ENCODE results near the gene NKX1-1.
"Not testable (repeated sequence)": the region's sequence is repeated elsewhere in the genome, so short reads cannot be mapped to it uniquely, and the experiment has no call there.

NKX1-1 gene

DNA sequence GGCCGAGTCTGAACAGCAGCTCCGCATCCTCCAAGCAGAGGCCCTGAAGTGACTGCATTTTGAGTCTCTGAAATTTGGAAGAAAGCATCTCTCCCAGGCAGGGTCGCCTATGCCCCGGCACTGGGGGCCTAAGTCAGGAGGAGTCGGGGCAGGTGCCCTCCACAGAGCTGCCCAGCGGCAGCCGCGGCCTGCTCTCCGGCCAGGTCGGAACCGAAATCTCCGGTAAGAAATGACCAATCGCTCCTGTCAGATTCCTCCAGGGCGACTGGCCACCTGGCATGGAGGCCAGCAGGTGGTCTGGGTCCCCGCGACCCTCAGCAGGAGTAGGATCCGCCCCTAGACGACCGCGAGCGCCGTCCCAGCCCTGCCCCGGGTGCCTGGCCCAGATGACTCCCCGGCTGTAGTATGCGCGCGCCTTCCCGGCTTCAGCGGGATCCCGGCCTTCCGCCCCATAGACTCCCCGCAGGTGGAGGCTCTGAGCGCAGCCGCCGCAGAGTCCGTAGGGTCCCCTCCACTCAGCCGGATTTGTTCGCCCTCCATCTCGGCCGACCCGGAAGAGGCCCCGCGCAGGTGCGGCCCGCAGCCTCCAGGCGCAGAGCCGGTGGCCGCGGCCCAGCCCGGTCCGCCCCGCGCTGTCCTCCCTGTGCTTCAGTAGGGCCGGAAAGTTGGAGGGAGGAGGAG, 1.5 kb downstream of the NKX1-1 start:
- DNase-seq (ENCODE audit: low spot score): no peak

DNA sequence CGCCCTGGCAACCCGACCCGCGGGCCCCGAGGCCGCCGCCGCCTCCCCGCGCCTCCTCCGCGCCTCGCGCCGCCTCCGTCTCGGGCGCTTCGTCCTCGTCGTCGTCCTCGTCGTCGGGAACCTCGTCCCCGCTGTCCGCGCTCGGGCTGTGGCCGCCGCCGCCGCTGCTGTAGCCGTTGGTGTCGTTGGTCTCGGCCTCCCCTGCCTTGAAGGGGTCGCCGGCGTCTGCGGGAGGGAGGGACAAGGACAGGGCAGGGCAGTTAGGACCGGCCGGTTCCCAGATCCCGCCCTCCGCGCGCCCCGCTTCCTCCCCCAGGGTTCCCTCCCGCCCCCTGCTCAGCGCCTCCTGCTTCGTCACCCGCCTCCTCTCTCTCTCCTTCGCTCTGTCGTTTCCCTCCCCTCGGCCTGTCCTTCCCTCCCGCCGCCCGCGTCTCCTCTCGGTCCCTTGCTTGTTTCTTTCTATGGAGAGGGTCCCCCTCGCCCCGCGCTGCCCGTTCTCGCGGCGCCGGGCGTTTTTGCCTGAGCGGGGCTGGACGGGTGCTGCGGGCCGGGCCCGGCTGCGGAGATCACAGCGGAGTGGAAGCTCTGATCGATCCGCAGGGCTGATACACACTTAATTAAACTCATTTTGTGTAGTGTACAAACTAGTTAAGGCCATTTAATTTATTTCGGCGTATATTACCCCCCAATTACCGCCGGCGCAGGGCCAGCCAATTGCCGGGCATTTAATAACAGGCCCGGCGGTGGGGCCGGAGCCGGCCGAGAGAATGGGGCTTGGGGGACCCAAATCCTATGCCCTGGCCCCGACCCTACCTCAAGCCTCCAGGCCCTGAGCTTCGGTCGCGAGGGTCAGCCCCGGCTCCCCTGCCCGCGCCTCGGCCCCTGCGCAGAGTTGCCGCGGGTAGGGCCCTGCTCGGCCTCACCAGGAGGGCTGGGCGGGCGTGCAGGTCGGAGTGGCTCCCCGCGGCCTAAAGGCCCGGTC, 2.4 kb downstream of the NKX1-1 start:
- no peak for DNase-seq (ENCODE audit: low spot score)

DNA sequence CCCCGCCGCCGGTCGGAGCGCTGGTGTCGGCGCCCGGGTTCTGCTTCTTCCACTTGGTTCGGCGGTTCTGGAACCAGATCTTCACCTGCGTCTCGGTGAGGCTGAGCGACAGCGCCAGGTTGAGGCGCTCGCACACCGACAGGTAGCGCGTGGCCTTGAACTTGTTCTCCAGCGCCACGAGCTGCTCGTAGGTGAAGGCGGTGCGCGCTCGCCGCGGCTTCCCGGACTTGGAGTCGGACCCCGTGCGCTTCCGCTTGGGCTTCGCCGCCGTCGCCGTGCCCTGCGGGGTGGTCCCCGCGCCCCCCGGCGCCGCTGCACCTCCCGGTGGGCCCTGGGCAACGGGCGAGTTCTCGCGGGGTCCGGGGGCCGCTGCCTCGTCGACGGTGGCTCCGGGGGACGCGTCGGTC, 3.1 kb downstream of the NKX1-1 start:
- no peak for DNase-seq (ENCODE audit: low spot score)

DNA sequence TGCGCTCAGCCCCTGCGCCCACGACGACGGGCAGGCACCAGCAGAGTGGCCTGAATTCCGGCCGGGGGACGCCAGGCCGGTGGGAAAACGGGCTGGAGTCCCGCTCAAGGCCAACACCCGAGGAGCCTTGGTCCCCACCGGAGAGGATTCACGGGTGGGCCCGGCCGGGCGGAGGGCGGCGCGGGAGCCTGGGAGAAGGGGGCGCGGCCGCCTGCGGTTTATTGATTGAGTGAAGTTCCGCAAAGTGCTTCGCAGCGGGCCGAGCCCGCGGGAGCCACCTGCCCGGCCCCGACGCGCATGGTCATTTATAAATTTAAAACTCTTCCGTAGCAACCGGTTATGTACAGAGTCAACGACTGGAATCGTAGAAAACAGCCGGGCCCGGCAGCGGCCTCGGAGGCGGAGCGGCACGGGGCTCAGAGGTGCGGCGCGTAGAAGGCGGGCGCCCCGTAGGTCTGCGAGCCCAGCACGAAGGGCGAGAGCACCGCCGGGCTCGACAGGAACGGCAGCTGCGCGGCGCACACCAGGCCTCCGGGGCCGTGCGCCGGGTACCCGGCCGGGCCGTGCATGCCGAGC, 3.6 kb downstream of the NKX1-1 start:
- no peak for DNase-seq (ENCODE audit: low spot score)

DNA sequence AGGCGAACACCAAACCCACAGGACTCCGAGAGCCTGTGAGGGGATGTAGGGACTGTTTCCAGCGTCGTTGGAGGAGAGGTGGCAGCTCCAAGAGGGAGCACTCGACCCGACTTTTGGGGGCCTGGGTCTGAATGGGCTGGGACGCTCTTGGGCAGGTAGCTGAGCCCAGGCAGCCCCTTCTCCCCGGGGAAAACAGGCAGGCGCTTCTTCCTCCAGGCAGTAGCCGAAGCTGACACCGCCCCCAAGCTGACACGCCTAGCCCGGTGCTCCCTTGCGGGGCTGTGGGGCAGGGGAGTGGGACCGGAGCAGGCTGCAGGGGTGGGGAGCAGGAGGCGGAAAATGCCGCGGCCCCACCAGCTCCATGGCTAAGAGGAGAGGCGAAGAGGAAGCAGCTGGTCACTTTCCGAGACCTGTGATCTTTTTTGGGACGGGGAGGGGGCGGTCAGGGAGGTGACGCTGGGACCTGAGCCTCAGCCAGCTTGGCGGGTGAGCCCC, 4.2 kb downstream of the NKX1-1 start:
- DNase-seq (ENCODE audit: low spot score): no peak

DNA sequence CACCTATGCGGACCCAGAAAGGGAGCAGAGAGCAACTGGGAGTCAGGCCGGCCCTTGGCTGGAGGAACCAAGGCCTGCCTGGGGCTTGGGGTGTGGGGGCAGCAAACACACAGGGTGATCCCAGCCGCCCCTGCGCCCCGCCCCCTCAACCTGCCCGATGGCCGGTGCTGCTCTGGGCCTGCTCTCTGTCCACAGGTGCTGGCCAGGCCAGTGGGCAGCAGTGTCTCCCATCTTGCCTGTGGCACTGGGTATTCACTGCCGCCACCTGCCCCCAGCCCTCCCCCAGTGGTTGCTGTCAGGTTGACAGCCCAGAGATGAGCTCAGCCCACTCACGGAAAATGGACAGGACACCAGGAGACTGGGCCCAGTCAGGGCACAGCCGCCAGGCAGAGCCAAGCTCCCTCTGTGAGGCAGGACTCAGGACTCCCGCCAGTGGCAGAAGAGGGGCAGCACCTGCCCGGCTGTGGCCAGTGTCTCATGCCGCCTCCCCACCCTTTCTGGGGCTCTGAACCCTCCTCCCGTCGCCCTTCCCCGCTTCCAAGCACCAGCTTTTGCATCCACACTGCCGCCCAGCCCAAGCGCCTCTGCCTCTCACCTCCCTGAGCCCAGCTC, 4.7 kb downstream of the NKX1-1 start:
- no peak for DNase-seq (ENCODE audit: low spot score)

DNA sequence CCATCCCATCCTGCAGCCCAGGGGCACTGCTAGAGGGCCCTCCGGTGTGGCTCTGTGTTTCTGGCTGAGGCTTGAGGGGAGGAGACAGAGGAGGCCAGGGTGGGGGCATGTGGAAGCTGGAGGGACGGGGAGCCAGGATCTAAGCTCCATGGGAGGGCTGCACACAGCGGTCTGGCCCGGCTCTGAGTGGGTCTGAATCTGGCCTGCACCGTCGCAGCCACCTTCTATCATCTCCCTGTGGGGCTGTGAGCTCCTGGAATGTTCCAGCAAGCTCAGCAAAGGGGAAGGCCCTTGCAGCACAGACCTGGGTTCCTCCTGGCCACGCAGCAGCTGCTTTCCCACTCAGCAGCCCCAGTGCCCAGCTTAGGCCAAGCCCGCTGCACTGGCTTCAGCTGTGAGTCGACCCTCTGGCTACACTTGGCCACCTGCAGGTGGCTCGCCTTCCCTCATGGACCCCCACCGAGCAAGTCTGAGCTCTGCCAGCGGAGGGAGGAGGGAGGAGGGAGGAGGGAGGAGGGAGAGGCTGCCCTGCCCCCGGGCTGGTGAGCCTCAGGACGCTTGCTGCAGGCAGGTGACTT, 5.3 kb downstream of the NKX1-1 start:
- no peak for DNase-seq (ENCODE audit: low spot score)

DNA sequence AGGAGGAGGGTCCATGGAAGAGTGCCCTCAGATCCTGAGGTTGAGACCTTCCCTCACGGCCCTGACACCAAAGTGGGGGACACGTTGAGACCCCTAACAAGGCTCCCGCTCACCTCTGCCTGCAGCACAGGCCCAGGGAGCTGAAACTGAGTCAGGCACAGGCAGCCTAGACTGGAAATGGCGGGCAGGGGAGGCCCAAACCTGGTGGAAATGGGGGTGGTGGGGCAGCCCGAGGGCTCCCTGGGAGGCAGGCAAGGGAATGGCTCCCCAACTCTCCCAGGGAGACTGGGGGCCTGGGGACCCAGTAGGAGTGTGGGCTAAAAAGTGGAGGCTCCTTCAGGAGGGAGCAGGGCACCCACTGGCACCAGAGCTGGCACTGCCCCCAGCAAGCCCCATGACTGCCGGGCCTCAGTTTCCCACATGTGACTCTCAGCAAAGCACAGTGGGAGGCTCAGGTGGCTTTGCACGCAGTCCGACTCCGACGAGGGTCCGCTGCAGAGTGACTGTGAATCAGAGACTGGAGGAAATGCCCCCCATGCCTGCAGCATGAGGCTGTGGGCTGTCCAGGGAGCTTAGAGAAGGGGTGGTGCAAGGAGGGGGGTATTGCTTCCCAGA, 5.9 kb downstream of the NKX1-1 start:
- no peak for DNase-seq (ENCODE audit: low spot score)

DNA sequence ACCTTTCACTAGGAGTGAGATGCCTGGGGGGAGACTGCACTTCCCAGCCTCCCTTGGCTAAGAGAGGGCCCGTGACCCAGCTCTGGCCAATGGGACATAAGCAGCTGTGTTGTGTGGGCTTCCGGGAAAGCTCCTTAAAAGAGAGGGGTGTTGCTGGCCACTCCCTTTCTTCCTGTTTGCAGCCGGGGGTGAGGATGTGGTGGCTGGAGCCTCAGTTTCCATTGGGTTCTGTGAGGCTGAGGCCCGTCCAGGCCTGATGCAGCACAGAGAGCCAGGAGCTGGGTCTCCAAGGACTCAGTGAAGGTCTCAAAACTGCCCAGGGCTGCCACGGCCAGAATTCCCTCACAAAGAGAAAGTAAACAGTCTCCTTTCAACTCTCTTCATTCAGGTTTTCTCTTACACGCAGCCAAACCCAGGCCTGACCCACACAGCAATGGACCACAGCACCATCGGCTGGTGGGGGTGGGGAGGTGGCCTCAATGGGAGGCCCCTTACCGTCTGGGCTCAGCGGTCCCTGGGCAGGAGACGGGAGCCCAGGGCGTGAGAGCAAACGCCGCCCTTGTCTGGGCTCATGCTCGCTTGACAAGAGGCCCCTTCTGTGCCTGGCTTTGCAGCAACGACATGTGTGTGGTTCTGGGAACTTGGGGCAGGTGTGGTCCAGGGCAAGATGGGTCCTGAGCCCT, 6.6 kb downstream of the NKX1-1 start:
- no peak for DNase-seq (ENCODE audit: low spot score)

DNA sequence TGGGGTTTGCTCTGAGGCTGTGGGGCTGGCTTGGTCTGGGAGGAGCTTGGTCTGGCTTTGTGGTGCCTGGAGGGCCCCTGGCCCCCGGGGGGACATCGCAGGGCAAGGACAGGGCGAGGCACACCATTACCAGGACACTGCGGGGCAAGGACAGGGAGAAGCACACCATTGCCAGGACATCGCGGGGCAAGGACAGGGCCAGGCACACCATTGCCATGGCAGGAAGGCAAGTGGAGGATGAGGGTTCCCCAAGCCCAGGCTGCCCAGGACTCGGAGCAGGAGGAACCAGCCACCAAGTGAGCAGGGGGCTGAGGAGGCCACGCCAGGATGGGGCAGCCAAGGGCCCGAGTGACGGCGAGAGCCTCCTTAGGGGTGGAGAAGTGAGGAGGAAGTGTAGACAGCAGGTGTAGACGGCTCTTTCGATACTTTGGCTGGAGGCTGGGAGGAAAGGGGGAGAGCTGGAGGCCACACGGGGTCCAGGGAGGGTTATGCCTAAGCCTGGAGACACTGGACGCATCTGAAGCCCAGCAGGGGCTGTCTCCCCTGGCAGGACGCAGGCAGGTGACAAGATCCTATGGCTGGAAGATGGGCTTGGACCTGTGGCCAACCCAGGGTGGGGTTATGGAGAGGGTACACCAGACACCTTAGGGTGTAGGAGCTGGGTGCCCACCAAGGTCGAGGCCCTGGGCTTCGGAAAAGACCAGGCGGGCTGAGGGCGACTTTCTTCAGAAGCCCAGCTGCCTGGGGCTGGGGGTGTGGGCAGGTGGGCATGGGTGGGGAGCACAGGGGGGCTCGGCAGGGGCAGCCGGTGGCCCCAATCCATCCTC, 7.3 kb downstream of the NKX1-1 start:
- no peak for DNase-seq (ENCODE audit: low spot score)

DNA sequence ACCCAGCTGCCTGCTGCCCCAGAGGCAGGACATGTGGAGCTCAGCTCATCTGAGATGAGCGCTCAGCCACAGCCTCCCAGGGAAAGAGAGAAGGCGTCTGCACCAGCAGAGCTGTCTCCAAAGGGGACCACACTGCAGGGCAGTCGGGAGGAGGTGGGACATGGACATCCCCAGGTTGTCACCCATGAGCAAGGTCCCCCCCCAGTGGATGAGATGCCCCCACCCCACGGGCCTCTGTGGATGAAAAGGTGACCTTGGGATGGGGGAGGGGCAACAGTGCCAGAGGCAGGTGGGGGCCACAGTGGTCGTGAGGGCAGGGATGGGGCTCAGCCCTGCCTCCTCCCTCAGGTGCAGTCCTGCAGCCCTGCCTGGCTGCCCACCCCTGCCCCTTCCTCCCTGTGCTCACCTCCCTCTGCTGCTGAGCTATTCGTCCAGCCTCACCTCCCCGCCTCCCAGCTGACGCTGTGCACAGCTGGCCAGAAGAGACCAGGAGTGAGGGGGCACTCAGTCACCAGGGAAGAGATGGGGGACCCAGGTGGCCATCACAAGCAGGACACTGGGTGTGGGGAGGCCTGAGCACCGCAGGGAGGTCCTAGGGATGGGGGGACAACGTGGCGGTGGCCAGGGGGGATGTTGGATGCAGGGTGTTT, 9.3 kb downstream of the NKX1-1 start:
- DNase-seq (ENCODE audit: low spot score): no peak

DNA sequence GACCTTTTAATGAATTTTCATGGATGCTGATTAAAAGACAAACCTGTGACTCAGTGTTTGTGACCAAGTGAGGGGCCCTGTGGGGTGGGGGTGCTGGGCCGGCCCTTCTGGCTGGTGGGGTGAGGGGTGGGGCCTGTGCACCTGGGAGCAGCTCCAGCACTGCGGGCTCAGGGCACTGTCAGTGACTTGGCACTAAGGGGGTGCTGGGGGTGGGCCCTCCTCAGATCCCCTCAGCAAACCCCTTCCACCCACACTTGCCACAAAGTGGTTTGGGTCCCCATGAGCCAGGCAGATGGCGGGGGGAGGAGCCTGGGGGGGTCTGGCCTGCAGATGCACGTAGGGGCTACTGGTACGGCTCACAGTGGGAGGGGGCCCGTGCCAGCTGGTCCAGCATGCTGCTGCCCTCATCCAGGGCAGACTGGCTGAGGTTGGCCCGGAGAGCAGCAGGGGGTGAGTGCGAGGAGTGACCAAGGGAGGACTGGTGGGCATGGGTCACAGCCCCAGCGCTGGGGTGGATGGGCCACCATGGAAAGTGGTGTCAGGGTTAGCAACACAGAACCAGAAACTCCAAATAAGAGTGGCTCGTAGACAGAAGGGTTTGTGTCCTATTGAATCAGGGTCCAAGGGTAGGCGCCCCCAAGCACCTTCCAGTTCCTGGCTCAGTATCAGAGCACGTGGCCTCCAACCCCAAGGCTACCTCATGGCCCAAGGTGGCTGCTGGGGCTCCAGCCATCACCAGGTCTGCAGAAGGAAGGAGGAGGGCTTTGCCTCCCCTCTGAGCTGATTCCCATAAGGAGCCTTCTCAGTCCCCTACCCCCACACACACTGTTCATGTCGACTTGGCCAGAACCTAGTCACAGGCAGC, 10.1 kb downstream of the NKX1-1 start:
- no peak for DNase-seq (ENCODE audit: low spot score)

DNA sequence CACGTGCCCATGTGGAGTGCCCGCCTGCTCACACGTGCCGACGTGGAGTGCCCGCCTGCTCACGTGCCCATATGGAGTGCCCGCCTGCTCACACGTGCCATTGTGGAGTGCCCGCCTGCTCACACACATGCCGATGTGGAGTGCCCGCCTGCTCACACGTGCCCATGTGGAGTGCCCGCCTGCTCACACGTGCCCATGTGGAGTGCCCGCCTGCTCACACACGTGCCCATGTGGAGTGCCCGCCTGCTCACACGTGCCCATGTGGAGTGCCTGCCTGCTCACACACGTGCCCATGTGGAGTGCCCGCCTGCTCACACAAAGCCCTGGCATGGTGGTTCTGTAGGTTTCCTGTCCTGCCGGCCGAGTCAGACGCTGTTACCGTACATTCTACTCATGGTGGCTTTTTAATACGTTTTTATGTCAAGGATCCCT, 10.8 kb downstream of the NKX1-1 start:
- DNase-seq (ENCODE audit: low spot score): not testable (repeated sequence)

DNA sequence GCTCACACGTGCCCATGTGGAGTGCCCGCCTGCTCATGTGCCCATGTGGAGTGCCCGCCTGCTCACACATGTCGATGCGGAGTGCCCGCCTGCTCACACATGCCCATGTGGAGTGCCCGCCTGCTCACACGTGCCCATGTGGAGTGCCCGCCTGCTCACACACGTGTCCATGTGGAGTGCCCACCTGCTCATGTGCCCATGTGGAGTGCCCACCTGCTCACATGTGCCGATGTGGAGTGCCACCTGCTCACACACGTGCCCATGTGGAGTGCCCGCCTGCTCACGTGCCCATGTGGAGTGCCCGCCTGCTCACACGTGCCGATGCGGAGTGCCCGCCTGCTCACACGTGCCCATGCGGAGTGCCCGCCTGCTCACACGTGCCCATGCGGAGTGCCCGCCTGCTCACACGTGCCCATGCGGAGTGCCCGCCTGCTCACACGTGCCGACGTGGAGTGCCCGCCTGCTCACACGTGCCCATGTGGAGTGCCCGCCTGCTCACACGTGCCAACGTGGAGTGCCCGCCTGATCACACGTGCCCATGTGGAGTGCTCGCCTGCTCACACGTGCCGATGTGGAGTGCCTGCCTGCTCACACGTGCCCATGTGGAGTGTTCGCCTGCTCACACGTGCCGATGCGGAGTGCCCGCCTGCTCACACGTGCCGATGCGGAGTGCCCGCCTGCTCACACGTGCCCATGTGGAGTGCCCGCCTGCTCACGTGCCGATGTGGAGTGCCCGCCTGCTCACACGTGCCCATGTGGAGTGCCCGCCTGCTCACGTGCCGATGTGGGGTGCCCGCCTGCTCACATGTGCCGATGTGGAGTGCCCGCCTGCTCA, 11.5 kb downstream of the NKX1-1 start:
- DNase-seq (ENCODE audit: low spot score): not testable (repeated sequence)

DNA sequence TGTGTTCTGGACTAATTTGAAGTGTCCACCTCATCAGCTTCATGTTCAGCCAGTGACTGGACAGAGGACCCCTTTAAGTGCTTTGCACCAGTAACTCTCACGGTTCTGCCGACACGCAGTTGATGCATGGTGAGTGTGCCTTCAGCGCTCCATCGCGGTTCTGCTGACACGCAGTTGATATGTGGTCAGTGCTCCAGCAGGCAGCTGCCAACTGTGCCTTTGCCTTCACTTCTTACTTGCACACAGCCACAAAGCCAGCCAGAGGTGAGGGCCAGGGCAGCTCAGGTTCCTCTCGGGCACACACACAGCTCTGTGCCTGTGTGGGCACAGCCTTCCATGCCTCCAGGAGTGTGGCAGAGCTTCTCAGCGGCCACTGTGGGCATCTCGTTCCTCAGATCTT, 12.4 kb downstream of the NKX1-1 start:
- DNase-seq (ENCODE audit: low spot score): no peak

DNA sequence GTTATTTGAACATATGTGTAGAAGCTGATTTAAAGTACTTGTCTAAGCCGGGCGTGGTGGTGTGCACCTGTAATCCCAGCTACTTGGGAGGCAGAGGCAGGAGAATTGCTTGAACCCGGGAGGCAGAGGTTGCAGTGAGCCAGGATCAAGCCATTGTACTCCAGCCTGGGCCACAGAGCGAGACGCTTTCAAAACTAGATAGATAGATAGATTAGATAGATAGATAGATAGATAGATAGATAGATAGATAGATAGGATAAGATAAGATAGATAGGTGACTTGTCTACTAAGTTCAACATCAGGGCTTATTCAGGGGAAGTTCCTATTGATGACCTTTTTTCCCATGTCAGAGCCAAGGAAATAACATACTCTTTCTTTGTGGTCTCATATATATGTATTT, 12.9 kb downstream of the NKX1-1 start:
- not testable (repeated sequence) for DNase-seq (ENCODE audit: low spot score)

Measured in cerebellar cortex (tissue), 1 donor.